ENCODE measurements around the gene CTDP1.

The CTDP1 gene, protein sequence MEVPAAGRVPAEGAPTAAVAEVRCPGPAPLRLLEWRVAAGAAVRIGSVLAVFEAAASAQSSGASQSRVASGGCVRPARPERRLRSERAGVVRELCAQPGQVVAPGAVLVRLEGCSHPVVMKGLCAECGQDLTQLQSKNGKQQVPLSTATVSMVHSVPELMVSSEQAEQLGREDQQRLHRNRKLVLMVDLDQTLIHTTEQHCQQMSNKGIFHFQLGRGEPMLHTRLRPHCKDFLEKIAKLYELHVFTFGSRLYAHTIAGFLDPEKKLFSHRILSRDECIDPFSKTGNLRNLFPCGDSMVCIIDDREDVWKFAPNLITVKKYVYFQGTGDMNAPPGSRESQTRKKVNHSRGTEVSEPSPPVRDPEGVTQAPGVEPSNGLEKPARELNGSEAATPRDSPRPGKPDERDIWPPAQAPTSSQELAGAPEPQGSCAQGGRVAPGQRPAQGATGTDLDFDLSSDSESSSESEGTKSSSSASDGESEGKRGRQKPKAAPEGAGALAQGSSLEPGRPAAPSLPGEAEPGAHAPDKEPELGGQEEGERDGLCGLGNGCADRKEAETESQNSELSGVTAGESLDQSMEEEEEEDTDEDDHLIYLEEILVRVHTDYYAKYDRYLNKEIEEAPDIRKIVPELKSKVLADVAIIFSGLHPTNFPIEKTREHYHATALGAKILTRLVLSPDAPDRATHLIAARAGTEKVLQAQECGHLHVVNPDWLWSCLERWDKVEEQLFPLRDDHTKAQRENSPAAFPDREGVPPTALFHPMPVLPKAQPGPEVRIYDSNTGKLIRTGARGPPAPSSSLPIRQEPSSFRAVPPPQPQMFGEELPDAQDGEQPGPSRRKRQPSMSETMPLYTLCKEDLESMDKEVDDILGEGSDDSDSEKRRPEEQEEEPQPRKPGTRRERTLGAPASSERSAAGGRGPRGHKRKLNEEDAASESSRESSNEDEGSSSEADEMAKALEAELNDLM

DNA sequence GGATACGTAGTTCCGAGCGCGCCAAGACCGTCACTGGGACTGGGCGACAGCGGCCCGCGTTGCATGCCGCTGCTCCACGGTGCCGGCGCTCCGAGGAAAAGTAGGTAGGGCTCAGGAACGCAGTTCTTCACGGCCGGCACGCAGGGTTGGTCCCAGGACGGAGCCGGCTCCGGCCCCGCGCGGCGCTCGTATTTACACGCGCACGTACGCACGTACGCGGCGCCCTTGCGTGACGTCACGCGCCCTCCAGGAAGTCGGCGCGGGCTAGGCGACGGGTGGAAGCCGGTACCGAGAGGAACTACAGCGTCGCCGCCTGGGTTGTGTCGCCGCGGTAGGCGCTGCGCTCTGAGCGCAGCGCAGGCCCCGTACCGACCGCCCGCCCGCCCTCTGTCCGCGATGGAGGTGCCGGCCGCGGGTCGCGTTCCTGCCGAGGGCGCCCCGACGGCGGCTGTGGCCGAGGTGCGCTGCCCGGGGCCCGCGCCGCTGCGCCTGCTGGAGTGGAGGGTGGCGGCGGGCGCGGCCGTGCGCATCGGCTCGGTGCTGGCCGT is at the start of gene CTDP1:
CTDP1 (plus strand) TSS at position 252 of the 548 bp plus-strand sequence; CDS start at position 397, 145 bp downstream.
- peak; percentile 40 for DNase-seq

DNA sequence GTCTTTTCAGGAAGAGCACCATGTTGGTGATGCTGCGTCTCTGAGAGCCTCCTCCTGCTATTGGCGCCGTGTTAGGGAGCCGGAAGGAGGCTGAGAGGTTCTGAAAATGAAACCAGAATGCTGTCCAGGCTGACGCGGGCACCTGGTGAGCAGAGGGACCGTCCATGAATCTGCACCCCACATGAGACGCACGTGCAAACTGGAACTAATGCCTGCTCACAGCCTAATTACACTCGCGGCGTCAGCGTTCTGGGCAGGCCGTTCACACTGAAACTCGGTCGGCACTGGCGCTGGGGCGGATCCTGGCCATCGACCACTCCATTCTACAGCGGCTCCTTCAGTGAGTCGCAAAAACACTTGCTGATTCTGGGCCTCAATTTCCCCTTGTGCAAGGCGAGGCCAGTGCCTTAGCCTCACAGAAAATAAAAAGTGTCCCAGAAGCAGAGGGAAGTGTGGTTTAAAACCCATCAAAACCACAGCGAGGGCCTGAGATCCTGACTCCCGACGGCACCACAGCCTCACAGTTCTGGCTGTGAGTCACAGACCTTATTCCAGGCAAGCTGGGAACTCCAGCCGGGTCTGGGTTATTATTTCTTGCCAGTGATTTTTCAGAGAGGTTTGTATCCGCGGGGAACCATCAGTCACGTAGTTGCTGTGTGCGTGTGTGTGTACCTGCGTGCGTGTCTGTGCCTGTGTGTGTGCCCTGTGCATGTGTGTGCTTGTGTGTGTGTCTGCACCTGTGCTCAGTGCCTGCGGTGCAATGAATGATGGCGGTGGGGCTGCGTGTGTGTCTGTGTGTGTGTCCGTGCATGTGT is 49.1 kb upstream of the CTDP1 start:
- DNase-seq: no peak

DNA sequence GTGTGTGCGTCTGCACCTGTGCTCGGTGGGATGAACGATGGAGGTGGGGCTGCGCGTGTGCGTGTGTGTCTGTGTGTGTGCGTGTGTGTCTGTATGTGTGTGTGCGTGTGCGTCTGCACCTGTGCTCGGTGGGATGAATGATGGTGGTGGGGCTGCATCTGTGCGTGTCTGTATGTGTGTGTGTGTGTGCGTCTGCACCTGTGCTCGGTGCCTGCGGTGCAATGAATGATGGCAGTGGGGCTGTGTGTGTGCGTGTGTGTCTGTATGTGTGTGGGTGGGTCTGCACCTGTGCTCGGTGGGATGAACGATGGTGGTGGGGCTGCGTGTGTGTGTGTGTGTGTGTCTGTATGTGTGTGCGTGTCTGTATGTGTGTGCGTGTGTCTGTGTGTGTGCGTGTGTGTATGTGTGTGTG is 48.5 kb upstream of the CTDP1 start:
- no peak for DNase-seq

- no peak for DNase-seq
Observed at GRCh38 chr18:79631761-79632446, 47.7 kb upstream of the CTDP1 start.

DNA sequence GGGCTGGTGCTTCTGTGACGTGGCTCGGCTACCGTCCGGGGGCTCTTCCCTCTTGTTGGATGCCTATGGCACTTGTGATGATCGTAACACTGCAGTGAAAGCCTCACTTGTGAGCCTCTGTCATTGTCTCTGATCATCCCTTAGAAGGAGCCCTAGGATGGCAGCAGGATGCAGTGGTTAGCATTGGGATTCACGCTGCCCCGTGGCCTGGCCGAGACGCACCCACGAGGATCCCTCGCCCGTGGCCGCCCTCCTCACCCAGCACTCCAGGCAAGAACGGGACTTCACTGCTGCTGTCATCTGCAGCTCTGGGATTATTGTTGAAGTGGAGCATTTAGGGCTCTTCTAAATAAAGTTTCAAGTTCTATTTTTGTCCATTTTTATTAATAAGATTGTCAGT is 46.8 kb upstream of the CTDP1 start:
- DNase-seq: no peak

DNA sequence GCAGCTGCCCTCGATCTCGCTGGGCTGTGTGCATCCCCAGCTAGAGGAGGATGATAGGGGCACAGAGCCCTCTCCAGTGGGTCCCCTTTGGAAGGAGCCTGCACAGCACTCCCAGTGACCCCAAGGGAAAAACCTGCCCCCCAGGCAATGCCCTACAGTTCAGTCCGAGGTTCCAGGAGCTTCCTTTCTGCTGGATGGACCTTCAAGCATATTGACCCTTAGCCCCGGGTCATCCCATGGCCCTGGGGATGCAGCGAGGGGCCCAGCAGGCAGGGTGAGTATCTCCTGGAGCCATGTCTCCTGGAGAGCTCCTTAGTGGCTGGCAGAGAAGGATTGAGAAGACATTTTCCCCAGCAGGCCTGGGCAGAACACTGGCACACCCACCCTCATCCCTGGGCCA is 45.4 kb upstream of the CTDP1 start:
- no peak for DNase-seq

DNA sequence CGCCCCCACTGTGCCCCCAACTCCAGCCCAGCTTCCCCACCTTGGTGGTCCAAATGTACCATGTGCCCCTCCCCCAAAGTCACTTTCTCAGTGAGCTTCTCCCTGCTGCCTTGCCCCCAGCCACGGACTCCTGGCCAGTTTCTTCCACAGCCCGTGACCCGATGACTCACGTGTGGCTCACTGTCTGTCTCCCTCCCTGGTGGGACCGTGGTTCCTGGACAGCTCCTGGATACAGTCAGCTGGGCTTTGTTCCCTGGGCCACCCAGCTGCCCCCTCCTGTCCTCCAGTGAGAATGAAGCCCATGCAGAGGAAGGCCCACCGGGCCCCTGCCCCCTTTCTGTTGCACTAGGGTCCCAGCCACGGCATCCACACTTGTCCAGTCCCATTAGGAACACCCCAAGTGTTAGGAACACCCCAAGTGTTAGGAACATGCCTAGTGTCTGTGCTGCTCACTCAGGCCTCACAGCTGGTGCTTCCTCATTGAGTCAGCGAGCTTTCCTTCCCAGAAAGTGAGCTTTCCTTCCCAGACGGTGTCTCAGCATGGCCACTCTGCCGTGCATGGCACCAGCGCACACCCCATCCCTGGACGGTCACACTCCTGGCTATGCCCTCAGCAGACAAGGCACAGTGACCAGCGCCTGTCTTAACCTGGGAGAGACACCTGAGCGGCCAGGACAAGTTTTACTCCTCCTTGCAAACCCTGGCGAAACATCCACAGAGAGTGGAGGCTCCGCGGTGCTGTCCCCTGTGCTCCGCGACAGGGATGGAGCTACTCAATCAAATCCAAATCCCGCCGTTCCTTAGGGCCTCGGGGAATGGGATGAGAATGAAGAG is 44.8 kb upstream of the CTDP1 start:
- DNase-seq: no peak

DNA sequence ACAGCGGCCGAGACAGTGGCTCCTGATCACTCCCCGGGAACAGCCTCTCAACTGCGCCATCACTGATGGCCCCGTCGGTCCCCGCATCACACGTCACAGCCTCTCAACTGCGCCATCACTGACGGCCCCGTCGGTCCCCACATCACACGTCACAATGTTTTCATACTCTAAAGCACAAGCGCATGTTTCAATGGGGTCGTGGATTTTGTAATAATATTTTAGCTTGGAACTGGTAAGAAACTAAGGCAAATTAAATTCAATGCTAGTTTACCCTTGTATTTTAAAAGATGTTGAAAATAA is 44.2 kb upstream of the CTDP1 start:
- DNase-seq: no peak

DNA sequence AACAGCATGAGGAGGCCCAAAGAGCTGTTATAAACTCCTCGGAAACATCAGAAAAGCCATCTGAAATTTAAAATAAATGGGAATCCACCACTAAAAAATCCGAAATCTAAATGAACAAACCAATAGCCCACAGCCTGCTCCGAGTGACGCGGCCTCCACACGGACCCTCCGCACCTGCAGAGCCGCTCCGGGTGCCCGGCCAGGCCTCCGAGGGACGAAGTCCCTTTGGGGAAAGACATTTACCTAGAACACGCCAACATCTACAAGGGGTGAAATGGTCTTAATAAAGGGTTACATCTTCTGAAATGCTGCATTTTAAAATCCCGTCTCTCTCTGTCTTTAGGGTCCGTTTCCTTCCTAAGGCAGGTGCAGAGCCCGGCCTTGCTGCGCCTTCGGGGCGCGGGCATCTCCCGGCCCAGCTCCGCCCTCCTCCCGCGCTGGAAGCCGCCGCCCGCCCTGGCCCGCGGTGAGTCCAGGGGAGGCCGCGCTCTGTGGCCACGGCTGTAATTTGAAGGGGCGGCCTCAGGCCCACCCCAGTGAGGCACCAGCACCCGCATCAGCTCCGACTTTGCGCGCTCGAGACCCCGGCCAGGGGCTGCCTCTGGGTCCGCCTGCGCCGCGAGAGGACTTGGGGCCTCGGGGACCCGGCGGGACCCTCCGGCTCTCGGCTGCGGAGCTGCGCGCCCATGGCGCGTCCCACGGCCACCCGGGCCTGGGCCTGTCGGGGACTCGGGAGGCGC is 42.3 kb upstream of the CTDP1 start:
- DNase-seq: no peak

GRCh38 chr18:79637921-79638909 is 41.4 kb upstream of the CTDP1 start:
- DNase-seq: no peak

- DNase-seq: no peak
Observed at GRCh38 chr18:79639072-79639829, 40.4 kb upstream of the CTDP1 start.

DNA sequence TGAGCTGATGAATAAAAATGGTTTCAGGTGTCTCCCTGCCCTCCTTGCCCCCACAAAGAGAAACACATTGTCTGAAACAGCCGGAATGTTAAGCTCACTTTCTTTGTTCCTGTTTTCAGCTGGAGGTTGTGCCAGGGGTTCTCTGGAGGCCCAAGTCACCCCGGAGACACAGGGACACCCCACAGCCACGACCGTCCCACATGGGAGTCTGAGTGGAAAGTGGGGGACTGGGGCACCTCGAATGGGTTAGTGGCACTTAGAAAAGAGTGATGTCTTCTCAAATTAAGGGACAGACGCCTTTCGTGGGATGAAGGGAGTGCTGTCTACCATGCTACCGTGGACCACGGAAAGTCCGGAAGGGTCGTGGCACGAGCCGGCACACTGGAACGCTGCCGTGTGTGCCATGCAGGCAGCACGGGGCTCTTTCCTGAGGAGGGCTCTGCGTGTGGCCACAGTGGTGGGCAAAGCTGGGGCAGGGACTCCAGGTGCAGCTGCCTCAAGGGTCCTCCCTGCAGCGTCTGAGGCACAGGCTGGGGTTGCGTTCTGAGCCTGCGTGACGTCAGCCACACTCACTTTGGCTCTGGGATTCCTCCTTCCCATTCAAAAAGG is 39.4 kb upstream of the CTDP1 start:
- DNase-seq: no peak

- no peak for DNase-seq
Observed at GRCh38 chr18:79640875-79641274, 38.7 kb upstream of the CTDP1 start.

DNA sequence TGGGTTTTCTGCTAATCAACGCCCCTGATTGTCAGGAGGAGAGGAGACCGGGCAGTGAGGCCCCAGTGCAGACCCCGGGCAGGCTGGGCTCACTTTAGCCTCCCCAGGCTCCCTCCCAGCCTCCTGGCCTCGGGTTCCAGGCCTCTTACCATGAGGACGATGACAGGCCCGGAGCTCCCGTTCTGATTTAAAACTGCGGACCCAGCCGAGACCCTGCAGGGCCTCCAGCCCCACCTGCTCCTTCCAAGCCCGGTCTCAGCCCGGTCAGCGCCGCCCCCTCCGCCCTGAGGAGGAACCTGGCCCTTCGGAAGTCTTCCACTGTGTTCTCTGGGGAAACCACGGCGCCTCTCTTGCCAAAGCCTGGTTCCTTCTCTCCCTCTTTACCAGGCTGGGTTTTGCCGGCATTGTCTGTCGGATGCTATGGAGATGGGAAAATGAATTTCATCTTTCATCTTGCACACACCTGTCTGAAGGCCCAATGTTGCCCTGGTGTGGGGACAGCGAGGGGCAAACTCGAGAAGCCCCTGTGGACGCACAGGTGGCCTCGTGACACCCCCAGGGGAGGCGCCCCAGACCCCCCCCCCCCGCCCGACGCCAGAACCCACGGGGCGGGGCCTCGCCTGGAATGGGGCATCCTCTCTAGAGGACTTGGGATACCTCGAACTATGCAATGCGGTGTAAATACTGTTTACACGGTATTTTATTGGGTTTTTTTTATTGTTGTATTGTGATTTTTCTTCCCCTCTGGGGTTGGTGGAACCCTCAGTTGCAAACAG is 37.7 kb upstream of the CTDP1 start:
- no peak for DNase-seq

- no peak for DNase-seq
Observed at GRCh38 chr18:79642626-79643025, 37.0 kb upstream of the CTDP1 start.

DNA sequence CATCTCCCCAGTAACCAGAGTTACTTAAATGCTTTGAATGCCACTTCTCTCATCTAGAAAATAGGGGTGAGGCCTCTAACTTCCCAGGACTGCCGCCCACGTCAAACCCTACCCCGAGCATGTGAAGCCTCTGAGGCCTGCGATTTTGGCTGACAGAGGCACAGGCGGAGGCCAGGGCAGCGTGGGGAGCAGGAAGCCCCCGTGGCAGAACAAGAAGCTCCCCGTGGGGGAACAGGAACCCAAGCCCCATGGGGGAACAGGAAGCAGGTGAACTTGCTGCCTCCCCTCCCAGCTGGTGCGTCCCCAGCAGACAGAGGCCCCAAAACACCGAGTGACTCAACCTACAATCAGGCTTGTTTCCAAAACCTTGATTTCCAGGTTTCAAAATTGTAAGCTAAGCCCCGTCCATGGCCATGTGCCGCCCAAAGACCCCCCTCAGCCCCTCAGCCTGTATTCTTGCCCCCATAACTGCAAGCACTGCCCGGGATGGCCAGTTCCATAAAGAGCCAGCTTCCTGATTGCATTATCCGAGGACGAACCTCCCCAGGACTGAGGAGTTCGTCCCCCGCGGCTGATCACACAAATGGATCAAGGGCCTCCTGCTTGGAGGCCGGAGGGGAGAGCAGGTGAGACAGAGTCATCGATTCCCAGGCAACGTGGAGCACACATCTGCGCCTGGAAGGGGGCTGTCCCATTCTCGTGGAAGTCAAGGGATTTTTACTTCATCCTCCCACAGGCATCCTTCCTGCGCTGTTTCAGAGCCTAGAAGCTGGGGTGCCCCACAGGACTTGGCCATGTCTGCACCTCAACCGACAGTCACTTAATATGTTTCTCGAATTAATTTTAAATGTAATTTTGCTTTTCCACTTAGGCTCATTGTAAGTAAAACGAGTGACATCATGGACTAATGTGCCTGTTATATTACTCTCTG is 36.3 kb upstream of the CTDP1 start:
- no peak for DNase-seq
